Right renal pelvis (tissue), 4 donors: ENCODE measurements around the gene ASTL. TPM values are rescaled to one million over a fixed set of nuclear protein-coding genes. Genes with fewer than 3 reads are reported as not detected.

Experiments used
- DNase-seq, 4 donors: peaks; one replicate each; pipeline ENCODE4 v3.0.0-alpha.2; 2013; ENCODE audit warnings: low read depth in 4 of 4, low spot score in 3 of 4, missing footprints in 1 of 4
- polyA plus RNA-seq, 4 donors: library from polyadenylated mRNA; unstranded; fragments of 120-200 nt; gene quantifications; one replicate each; pipeline ENCODE4 v1.2.1, GENCODE V29; 2013; ENCODE audit not compliant: insufficient read length in 4 of 4

ASTL gene
- polyA plus RNA-seq, 4 donors, result 0.23 to 0.32 TPM; not detected in 2

GRCh38 chr2:96131813-96132745 lies 6.2 kb downstream of the ASTL start:
- DNase-seq, result no peak

GRCh38 chr2:96131152-96131812 lies 7.0 kb downstream of the ASTL start:
- no peak for DNase-seq

DNA sequence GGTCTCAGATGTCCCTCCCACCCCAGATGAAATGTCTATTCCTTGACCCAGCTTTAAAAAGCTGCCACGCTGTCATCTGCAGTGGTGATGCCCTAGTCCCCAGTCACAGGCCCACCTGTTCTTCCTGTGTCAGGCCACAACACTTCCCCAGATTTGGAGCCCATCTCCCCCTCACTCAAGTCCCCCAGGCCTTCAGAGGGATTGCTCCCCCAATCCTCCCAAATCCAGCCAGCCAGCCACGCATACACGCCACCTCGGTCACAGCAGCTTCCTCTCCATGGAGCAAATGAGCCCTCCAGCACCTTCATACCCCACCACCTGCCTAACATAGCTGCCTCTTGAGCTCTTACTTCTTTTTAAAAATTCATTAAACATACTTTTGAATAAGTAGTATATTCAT lies 7.8 kb downstream of the ASTL start:
- DNase-seq, result no peak

GRCh38 chr2:96129528-96130120 lies 8.7 kb downstream of the ASTL start:
- no peak for DNase-seq

- DNase-seq, result no peak
Measured at GRCh38 chr2:96128456-96128855, 9.8 kb downstream of the ASTL start.

DNA sequence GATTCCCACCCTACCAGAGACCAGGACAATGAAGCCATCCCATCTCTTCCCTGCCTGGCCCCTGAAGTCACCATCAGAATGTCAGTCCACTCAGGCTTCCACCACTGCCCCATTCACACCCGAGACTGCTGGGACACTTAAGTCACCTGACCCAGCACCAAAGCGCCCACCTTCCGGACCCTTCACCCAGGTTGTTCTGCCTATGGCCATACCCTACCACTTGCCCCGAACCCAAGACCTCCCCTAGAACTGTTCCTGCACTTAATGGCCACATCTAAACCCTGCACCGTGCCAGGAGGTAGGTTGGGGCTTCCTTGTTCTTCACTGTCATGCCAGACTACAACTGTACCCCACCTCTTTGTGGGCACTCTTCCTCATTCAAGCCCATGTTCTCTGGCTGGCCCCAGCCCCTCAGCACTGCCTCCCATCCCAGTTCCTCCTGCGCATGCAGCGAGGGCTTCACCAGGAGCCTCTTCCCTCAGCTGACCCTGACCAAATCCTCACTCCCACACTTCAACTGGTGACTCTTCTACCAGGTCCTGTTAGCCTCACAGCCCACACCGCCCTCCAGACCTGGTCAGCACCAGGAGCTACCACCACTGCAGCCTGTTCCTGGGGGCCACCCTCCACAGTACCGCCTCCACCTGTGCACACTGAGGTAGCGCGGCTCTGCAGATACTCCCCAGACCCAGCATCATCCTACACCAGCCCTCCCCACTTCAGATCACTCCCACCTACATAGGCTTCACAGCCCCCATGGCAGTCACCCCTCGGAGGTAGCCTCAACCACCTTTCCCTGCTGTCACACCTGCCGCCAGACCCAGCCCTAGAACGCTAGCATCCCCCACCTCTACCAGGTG lies 13.7 kb downstream of the ASTL start:
- no peak for DNase-seq

- DNase-seq, result no peak
Measured at GRCh38 chr2:96123936-96124335, 14.4 kb downstream of the ASTL start.

GRCh38 chr2:96123290-96123689 lies 15.0 kb downstream of the ASTL start:
- no peak for DNase-seq

DNA sequence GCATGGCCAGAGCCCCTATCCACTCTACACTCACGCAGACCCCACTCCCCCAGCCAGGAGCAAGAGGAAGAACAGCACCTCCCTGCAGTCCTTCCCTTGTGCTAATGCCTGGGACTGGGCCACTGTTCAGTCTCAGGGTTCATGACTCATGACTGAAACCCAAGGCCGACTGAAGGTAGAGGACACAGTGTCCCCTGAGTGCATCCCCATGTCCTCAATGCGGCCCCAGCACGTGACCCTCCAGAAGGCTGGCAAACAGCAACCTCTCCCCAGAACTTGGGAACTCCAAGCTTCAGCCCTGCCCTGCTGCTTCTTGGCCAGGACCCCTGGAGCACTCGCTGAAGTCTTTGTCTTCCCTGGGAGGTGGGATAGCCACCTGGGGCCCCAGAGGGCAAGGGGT lies 15.9 kb downstream of the ASTL start:
- no peak for DNase-seq

DNA sequence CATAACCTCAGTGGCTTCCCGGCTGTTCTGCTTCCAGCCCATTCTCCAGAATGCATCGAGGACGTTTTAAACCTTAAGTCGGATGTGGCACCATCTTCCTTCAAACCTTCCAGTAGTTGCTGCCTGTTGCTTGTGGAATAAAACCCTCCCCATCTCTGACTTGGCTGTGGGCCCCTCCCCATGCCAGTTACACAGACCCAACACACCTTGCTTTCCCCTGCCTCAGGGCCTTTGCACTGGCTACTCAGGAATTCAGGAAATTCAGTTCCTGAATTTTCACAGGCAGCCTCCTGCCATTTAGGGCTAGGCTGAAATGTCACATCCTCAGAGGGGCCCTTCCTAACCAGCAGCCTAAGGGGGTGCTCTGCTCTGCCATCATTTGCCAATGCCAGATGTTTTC lies 16.9 kb downstream of the ASTL start:
- DNase-seq, result no peak

- DNase-seq, result no peak
Measured at GRCh38 chr2:96120991-96121390, 17.3 kb downstream of the ASTL start.

DNA sequence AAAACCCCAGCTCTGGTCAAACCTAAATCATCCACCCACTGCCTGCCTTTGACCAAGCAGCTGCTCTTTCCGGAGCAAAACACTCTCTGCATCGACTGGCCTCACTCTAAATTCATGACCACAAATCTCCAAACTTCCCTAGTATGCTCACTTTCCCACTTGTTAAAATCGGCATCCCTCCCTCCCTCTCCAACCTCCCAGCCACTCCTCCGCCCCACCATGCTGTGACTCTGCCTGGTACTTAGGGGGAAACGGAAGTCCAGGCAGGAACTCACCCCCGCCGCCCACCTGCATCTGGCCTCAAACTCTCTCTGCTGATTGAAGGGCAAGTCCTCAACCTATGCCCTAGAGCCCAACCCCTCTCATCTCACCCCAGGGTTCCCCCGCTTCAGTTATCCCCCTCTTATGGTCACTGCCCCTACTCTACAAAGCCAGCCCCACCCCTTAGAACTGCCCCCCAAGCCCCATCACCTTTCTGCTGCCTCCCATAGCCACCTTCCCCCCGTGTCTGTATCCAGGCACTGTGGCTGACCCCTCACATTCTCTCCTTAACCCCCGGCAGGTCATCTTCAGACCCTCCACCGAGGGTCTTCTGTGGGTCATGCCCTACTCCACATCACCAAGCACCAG lies 18.1 kb downstream of the ASTL start:
- no peak for DNase-seq

DNA sequence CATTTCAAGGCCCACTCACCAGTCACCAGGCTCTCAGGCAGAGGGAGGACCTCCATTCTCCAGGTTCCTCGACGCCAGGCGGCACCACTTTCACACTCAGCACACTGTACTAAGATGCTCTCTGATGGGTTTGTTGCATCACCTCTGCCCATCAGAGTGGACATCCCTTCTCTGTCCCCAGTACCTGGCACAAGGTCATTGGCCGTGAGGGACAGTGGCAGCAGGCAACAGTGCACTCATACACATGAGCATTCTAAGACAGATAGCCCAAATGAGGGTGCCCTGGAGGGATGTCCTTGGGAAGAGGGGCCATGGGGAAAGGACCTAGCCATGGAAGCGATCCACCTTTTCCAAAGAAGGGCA lies 18.9 kb downstream of the ASTL start:
- no peak for DNase-seq

- no peak for DNase-seq
Measured at GRCh38 chr2:96118698-96119388, 19.5 kb downstream of the ASTL start.

- DNase-seq, result no peak
Measured at GRCh38 chr2:96117701-96118588, 20.4 kb downstream of the ASTL start.

DNA sequence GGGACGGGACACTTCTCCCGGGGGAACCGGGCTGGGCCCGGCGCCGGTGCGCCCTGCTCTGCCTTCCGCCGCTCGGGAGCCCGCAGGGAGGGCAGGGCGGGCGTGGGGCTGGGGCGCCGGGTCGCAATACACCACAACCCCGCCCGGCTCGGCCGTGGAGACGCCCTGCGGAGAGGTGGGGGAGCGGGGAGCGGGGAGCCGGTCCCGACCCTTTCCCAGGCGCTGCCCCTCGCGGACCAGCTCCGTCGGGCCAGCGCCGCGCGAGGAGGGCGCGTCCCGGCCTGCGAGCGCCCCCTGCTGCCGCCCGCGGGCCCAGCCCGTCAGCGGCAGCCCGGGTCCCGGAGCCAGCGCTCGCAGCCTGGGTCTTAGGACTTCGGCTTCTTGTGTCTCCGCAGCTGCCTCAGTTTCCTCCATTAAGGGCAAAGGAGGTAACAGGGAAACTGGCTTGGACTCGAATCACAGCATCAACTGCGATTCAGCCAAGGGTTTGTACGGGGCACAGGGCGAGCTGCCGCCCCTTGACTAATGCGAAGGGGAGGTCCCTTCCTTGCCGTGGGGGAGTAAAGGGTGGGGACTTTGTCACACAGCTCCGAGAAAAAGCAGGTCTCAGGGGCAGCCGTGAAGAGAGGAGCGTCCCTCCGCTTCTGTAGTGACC lies 21.3 kb downstream of the ASTL start:
- DNase-seq, result peak in 1 of 4 donors; percentile 39

GRCh38 chr2:96116424-96116878 lies 21.9 kb downstream of the ASTL start, which contains the start of gene ADRA2B:
ADRA2B (minus strand) TSS chr2:96116571; CDS start chr2:96116149, 422 bp downstream.
- peak in 2 of 4 donors; percentile 47 to 58 for DNase-seq
